HCT116 (cell line): ENCODE data around the gene RAPGEF1.

Source experiments
- EGR1 ChIP-seq: IDR thresholded peaks from 2 replicates; pipeline ENCODE4 v1.6.1; 2012; ENCODE audit warnings: low read depth
- POLR2A ChIP-seq: IDR thresholded peaks from 2 replicates; pipeline ENCODE4 v1.7.0; 2011; ENCODE audit warnings: borderline replicate concordance; ENCODE audit not compliant: insufficient read depth, insufficient read length; ENCODE audit errors: extremely low read depth
- POLR2AphosphoS5 ChIP-seq: IDR thresholded peaks from 2 replicates; pipeline ENCODE4 v1.6.1; 2011; ENCODE audit warnings: mild to moderate bottlenecking, low read depth, low read length, moderate library complexity
- RAD21 ChIP-seq: IDR thresholded peaks from 2 replicates; pipeline ENCODE4 v1.6.1; 2012; ENCODE audit warnings: low read depth, mild to moderate bottlenecking
- SIN3A ChIP-seq: IDR thresholded peaks from 2 replicates; pipeline ENCODE4 v1.6.1; 2012; ENCODE audit warnings: low read depth
- YY1 ChIP-seq: IDR thresholded peaks from 2 replicates; pipeline ENCODE4 v1.6.1; 2011; ENCODE audit warnings: low read length, low read depth, moderate library complexity, mild to moderate bottlenecking; ENCODE audit not compliant: insufficient replicate concordance; ENCODE audit errors: extremely low read depth
- ZNF274 ChIP-seq: fragments of 200-500 bp; sonication (Bioruptor generic); IDR thresholded peaks from 2 replicates; pipeline ENCODE4 v1.6.1; 2014; ENCODE audit warnings: mild to moderate bottlenecking, low read depth, low read length, inconsistent platforms
- TF ChIP-seq, protein P1 (sequence below), 3 experiments: fragments of 200-600 bp in 1 of 3; sonication (generic) in 1 of 3; IDR thresholded peaks in 2 of 3; conservative IDR thresholded peaks in 1 of 3; 2 replicates each; pipeline ENCODE4 v1.5.1; 2012 to 2017; ENCODE audit warnings: low read depth in 2 of 3, low read length in 2 of 3, antibody characterized with exemption in 1 of 3, borderline replicate concordance in 1 of 3, control low read depth in 1 of 3, mild to moderate bottlenecking in 1 of 3, mixed read lengths in 1 of 3, mixed run types in 1 of 3, moderate library complexity in 1 of 3; ENCODE audit not compliant: insufficient read depth in 1 of 3
- TF ChIP-seq, protein P2 (sequence below): IDR thresholded peaks from 2 replicates; pipeline ENCODE4 v1.6.1; 2012

DNA sequence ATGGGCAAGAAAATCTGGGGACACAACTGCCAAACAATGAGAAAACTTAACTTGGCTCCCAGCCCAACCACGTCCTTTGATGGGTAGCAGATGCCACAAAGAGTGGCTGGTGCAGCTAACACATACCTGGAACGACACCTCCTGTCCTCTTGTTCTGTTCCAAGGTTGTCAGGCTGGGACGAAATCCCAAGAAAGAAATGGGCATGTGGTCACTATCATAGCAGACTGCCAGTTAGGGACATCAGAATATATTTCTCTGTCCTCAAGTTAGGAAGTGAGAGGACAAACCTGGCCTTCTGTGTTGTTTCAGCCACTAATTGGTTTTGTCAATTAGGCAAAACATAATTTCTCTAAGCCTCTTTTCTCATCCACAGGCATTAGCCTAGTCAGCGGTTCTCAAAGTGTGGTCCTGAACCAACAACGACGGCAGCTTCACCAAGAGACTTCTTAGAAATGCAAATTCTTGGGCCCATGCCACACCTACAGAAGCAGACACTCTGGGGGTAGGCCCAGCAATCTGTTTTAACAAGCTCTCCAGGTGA lies 63.4 kb downstream of the RAPGEF1 start:
- no peak for TF ChIP-seq YY1
- TF ChIP-seq, protein P1, sequence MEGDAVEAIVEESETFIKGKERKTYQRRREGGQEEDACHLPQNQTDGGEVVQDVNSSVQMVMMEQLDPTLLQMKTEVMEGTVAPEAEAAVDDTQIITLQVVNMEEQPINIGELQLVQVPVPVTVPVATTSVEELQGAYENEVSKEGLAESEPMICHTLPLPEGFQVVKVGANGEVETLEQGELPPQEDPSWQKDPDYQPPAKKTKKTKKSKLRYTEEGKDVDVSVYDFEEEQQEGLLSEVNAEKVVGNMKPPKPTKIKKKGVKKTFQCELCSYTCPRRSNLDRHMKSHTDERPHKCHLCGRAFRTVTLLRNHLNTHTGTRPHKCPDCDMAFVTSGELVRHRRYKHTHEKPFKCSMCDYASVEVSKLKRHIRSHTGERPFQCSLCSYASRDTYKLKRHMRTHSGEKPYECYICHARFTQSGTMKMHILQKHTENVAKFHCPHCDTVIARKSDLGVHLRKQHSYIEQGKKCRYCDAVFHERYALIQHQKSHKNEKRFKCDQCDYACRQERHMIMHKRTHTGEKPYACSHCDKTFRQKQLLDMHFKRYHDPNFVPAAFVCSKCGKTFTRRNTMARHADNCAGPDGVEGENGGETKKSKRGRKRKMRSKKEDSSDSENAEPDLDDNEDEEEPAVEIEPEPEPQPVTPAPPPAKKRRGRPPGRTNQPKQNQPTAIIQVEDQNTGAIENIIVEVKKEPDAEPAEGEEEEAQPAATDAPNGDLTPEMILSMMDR (IDR thresholded peaks at IDR 0.05 in 2 of 3, conservative IDR thresholded peaks at IDR 0.05 in 1 of 3; ENCODE audit: borderline replicate concordance in 1 of 3, insufficient read depth in 1 of 3, low read depth in 2 of 3, low read length in 2 of 3): no peak
- TF ChIP-seq POLR2A: no peak
- no peak for TF ChIP-seq ZNF274
- TF ChIP-seq RAD21: 0 out of 2 replicates have a peak, but pooled peaks have one; percentile 7
- no peak for TF ChIP-seq POLR2AphosphoS5
- TF ChIP-seq EGR1: no peak
- TF ChIP-seq, protein P2, sequence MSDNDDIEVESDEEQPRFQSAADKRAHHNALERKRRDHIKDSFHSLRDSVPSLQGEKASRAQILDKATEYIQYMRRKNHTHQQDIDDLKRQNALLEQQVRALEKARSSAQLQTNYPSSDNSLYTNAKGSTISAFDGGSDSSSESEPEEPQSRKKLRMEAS: no peak
- TF ChIP-seq SIN3A: no peak
